Neural cell (in vitro differentiated cells): ENCODE data around the gene SDS. TPM values are rescaled to one million over a fixed set of nuclear protein-coding genes. Genes with fewer than 3 reads are reported as not detected.

ENCODE experiments used
- H2AFZ ChIP-seq: fragments of 200-600, 300-800 bp; sonication (generic), shearing (Covaris generic); 2 replicates; pipeline ENCODE4 v1.6.0; 2014; ENCODE audit warnings: low read depth, mild to moderate bottlenecking, antibody characterized with exemption, low read length, moderate library complexity
- H3F3A ChIP-seq: fragments of 200-600 bp; shearing (Covaris generic); 2 replicates; pipeline ENCODE4 v1.6.1; 2016; ENCODE audit warnings: mild to moderate bottlenecking, moderate library complexity, mixed read lengths, antibody characterized with exemption, low read length; ENCODE audit not compliant: insufficient read depth, poor library complexity, severe bottlenecking
- H3K27ac ChIP-seq: fragments of 200-600, 300-800 bp; sonication (generic), shearing (Covaris generic); 2 replicates; pipeline ENCODE4 v1.5.1; 2014; ENCODE audit warnings: mild to moderate bottlenecking, low read length, moderate library complexity
- H3K27me3 ChIP-seq: fragments of 300-800, 200-600 bp; sonication (generic), shearing (Covaris generic); 2 replicates; pipeline ENCODE4 v1.6.0; 2014; ENCODE audit warnings: mild to moderate bottlenecking, low read depth, low read length, moderate library complexity; ENCODE audit not compliant: insufficient read depth
- H3K36me3 ChIP-seq: fragments of 300-800, 200-600 bp; sonication (generic), shearing (Covaris generic); 2 replicates; pipeline ENCODE4 v1.5.1; 2014; ENCODE audit warnings: mild to moderate bottlenecking, antibody characterized with exemption, low read length, moderate library complexity; ENCODE audit not compliant: insufficient read depth
- H3K4me2 ChIP-seq: fragments of 300-800, 200-600 bp; sonication (generic), shearing (Covaris generic); 2 replicates; pipeline ENCODE4 v1.6.0; 2014; ENCODE audit warnings: mild to moderate bottlenecking, low read length
- H3K4me3 ChIP-seq: fragments of 300-800, 200-600 bp; sonication (generic), shearing (Covaris generic); 2 replicates; pipeline ENCODE4 v1.5.1; 2014; ENCODE audit warnings: mild to moderate bottlenecking, low read length, moderate library complexity
- H3K79me2 ChIP-seq: fragments of 200-600 bp; shearing (Covaris generic); replicated peaks from 2 replicates; pipeline ENCODE4 v1.6.0; 2014; ENCODE audit warnings: mild to moderate bottlenecking, low read length, moderate library complexity; ENCODE audit not compliant: insufficient read depth
- H3K9ac ChIP-seq: fragments of 300-800, 200-600 bp; sonication (generic), shearing (Covaris generic); 2 replicates; pipeline ENCODE4 v1.6.1; 2016; ENCODE audit warnings: mild to moderate bottlenecking, low read length, mixed read lengths
- H3K9me2 ChIP-seq: fragments of 200-600 bp; shearing (Covaris generic); 2 replicates; pipeline ENCODE4 v1.6.1; 2016; ENCODE audit warnings: mild to moderate bottlenecking, low read length, mixed read lengths; ENCODE audit not compliant: insufficient read depth
- H3K9me3 ChIP-seq: fragments of 200-600, 300-800 bp; sonication (generic), shearing (Covaris generic); 2 replicates; pipeline ENCODE4 v1.6.1; 2016; ENCODE audit warnings: mild to moderate bottlenecking, mixed run types, low read length, moderate library complexity, mixed read lengths
- H4K20me1 ChIP-seq: fragments of 200-600 bp; shearing (Covaris generic); 2 replicates; pipeline ENCODE4 v1.6.1; 2016; ENCODE audit warnings: mild to moderate bottlenecking, mixed run types; ENCODE audit not compliant: insufficient read depth
- CTCF ChIP-seq: fragments of 450-650 bp; IDR thresholded peaks from 2 replicates; pipeline ENCODE4 v1.5.1; 2014; ENCODE audit warnings: antibody characterized with exemption, mild to moderate bottlenecking, moderate library complexity; ENCODE audit not compliant: poor library complexity, severe bottlenecking
- EP300 ChIP-seq: fragments of 450-650 bp; conservative IDR thresholded peaks from 2 replicates; pipeline ENCODE4 v1.6.1; 2014; ENCODE audit warnings: antibody characterized with exemption, mild to moderate bottlenecking, moderate library complexity; ENCODE audit not compliant: poor library complexity, severe bottlenecking
- EZH2 ChIP-seq: fragments of 200-600, 300-800 bp; shearing (Covaris generic), sonication (generic); IDR thresholded peaks from 2 replicates; pipeline ENCODE4 v1.6.1; 2014; ENCODE audit warnings: antibody characterized with exemption, low read length, borderline replicate concordance, mild to moderate bottlenecking; ENCODE audit not compliant: insufficient read depth, poor library complexity, severe bottlenecking
- MXI1 ChIP-seq: fragments of 450-650 bp; conservative IDR thresholded peaks from 2 replicates; pipeline ENCODE4 v1.6.1; 2014; ENCODE audit warnings: antibody characterized with exemption, mild to moderate bottlenecking; ENCODE audit not compliant: poor library complexity, severe bottlenecking
- POLR2AphosphoS5 ChIP-seq: IDR thresholded peaks from 2 replicates; pipeline ENCODE4 v1.6.1; 2012
- RAD21 ChIP-seq: fragments of 450-650 bp; conservative IDR thresholded peaks from 2 replicates; pipeline ENCODE4 v1.6.1; 2014; ENCODE audit warnings: antibody characterized with exemption, mild to moderate bottlenecking, moderate library complexity
- REST ChIP-seq: IDR thresholded peaks from 2 replicates; pipeline ENCODE4 v1.6.1; 2012; ENCODE audit warnings: borderline replicate concordance
- SMC3 ChIP-seq: fragments of 450-650 bp; conservative IDR thresholded peaks from 2 replicates; pipeline ENCODE4 v1.6.1; 2014; ENCODE audit warnings: antibody characterized with exemption, mild to moderate bottlenecking, moderate library complexity; ENCODE audit not compliant: poor library complexity
- TAF1 ChIP-seq: IDR thresholded peaks from 2 replicates; pipeline ENCODE4 v1.6.1; 2012; ENCODE audit warnings: low read depth
- polyA plus RNA-seq: library from polyadenylated mRNA; depleted of rRNA; stranded (reverse); fragments of >200 nt; gene quantifications from 2 replicates; pipeline ENCODE4 v1.2.3, GENCODE V29; 2014

The SDS gene
- polyA plus RNA-seq, 1 donor from 2014 or later, result not detected

GRCh38 chr12:113382206-113382605 is 21.5 kb downstream of the SDS start:
- no peaks in the 10 kb centered on the region for H3K36me3 ChIP-seq
- no peaks in the 10 kb centered on the region for H3K27me3 ChIP-seq
- H3K4me3 ChIP-seq, result no peak overlapping the region
- H3K9me2 ChIP-seq, result no peaks in the 10 kb centered on the region
- H3K4me2 ChIP-seq, result no peak overlapping the region
- TF ChIP-seq POLR2AphosphoS5, result no peak
- no peaks in the 10 kb centered on the region for H3K79me2 ChIP-seq
- no peak overlapping the region for H2AFZ ChIP-seq
- H3F3A ChIP-seq, result no peaks in the 10 kb centered on the region
- H4K20me1 ChIP-seq, result no peaks in the 10 kb centered on the region
- no peak overlapping the region for H3K27ac ChIP-seq
- no peaks in the 10 kb centered on the region for H3K9me3 ChIP-seq
- no peak overlapping the region for H3K9ac ChIP-seq

GRCh38 chr12:113381220-113381619 is 22.5 kb downstream of the SDS start:
- no peaks in the 10 kb centered on the region for H3K9me3 ChIP-seq

More at GRCh38 chr12:113381220-113381619, 22.5 kb downstream of the SDS start:
- Histone ChIP-seq H3K4me3 (no peak overlapping the region), H4K20me1 (no peaks in the 10 kb centered on the region), H3K27me3 (no peaks in the 10 kb centered on the region), H3K9me2 (no peaks in the 10 kb centered on the region), H3K27ac (no peak overlapping the region), H3K4me2 (no peak overlapping the region), H3K36me3 (no peaks in the 10 kb centered on the region), H3F3A (no peaks in the 10 kb centered on the region), H2AFZ (no peak overlapping the region), H3K79me2 (no peaks in the 10 kb centered on the region), H3K9ac (no peak overlapping the region)
- no peak for TF ChIP-seq TAF1
- TF ChIP-seq CTCF, result no peak
- TF ChIP-seq RAD21, result no peak
- no peak for TF ChIP-seq REST
- no peak for TF ChIP-seq SMC3
- no peak for TF ChIP-seq POLR2AphosphoS5
- TF ChIP-seq MXI1, result no peak
- no peak for TF ChIP-seq EZH2
- no peak for TF ChIP-seq EP300
